Kasumi-1 (cell line): ENCODE measurements around the gene PADI6.

Experiments used
- DNase-seq, 2 experiments: peaks; one replicate each; lab custom pipeline; 2025; lab: John Stamatoyannopoulos, UW

PADI6 gene

DNA sequence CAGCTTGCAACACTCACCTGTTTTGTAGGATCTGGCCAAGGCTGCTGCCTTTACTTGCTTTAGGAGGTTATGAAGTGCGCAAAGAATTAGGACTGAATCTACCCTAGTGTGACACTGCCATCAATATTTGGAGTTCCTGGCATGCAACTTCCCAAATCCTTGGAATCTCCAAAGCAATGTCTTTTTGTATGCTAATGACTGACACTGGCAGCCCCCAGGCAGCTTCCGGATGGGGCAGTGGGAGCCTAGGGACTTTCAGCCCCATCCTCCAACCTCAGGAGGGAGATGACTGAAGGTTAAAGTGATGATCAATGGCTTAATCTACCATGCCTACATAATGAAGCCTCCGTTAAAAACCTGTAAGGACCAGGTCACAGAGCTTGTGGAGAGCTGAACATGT lies 62.0 kb downstream of the PADI6 start:
- DNase-seq = no peak

DNA sequence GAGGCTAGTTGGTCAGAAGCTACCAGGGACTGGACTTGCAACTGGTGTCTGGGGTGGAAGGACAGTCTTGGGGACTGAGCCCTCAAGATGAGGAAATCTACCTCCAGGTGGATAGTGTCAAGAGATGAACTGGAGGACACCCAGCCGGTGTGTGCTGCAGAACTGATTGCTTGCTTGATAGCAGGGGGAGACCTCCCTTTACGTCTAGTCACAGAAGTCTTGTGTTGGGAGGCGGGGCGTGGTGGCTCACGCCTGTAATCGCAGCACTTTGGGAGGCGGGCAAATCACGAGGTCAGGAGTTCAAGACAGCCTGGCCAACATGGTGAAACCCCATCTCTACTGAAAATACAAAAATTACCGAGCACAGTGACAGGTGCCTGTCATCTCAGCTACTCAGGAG lies 62.6 kb downstream of the PADI6 start:
- no peak for DNase-seq

DNA sequence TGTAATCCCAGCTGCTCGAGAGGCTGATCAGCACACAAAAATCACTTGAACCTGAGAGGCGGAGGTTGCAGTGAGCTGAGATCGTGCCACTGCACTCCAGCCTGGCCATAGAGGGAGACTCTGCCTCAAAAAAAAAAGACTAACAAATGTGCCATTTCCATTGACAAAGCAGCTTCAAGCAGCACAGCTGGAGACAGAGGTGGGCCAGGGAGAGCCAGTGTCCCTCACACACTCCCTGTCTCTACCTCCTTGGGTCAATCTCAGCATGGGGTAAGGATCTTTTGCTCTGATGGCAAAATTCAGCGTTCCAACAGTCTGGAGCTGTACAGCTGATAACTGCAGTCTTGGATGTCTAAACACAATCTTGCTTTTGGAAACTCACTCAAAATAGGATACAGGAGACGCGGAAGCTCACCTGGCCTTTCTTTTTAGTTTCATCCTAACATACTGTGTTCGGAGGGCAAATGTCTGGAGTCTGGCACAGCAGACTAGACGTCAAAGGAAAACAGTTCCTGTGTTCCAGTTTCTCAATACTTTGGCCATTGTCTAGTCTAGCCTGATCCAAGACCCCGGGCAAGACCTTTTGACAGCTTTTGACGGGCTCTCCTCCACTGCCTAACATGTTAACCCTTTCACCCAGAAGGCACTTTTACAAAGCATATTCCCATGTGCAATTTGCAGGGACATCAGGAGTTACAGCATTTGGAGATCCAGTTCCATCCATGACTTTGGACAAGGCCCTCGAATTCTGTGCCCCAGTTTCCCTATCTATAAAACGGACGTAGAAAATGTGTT lies 64.6 kb downstream of the PADI6 start:
- DNase-seq = no peak

DNA sequence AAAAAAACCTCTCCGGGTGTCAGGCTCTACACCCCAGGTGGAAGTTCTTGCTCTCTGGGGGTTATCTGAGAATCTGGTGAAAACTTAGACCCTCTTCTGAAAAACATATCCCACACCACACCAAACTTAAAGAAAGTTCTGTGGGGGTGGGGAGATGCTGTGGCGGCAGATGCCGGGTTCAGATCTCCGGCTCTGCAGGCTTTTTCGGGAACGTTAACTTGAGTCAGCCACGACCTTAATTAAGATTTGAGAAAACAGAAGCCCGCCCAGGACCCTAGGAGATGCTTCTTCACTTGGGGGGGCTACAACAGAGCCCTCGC lies 65.2 kb downstream of the PADI6 start:
- no peak for DNase-seq

- DNase-seq = no peak
Measured at GRCh38 chr1:17437580-17438317, 65.8 kb downstream of the PADI6 start.

DNA sequence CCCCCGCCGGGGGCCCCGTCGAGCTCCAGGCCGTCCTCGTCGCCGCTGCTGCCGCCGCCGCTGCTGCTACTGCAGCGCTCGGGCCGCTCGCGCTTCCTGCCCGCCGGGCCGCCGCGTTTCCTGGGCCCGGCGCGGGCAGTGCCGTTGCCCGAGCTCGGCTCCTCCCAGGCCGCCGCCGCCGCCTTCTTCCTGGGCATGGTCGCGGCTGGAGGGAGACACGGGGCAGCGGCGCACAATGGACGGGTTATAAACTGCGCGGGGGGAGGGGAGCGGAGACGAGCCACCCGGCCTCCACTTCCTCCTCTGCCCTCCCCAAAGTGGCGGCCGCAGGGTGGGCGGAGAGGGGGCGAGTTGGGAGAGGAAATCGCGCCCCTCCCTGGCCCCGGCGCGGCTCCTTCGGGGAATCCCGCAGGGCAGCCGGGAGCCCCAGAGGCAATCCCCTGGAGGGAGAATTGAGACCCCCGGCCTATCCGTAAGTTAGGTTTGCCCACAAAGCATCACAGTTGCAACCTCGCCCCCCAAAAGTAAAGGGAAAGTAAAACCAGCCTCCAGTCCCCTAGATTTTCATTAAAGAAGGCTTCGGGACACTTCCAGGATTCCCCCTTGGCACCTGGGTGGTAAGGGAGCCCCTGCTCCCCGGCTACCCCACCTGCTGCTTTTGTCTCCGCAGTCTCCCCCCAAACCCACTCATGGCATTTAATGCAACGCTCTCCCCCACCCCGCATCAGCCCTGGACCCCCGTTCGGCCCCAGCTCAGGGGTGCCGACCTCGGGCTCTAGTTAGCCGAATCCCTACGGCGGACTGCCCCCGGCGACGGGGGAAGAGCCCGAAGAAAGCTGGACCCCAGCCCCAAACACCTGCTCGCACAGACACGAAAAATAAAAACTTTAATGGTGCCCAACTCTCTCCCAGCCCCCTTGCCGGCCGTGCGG lies 66.6 kb downstream of the PADI6 start:
- DNase-seq = peak; percentile 69 to 73

- peak; percentile 47 to 49 for DNase-seq
Measured at GRCh38 chr1:17439250-17440073, 67.5 kb downstream of the PADI6 start, which contains the start of gene RCC2. Gene RCC2, minus strand, starts transcription at chr1:17439677. Its CDS starts 1,163 bp downstream, at chr1:17438514.

DNA sequence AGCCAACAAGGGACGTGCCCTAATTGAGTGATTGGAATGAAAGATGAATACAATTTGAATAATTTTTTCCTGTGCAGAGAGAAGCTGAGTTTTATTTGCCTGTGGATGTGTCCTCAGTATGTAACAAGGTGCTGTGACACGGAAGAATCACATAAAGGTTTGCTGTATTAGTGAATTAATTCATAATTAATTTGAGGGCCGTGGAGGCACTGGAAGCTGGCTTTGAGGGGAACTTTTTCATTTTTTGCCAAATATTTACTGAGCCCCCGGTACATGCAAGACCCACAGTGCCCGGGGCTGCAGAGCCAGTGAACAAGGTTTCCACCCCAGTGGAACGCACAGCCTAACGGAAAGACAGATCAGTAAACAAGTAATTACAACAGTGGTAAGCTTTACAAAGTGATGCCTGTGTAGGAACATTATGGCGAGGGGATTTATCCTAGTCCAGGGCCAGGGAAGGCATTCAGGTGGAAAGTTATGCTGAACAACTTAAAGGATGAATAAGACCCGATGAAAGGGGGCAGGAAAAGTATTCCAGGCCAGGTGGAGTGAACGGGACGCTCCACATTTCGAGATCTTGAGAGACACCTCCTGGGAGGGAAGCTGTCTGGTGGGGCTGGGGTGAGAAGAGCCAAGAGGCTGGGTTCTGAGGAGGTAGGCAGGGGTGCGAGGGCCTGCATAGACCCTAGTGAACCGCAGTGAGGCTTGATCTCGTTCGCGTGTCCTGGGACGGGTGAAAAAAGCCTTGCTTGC lies 68.3 kb downstream of the PADI6 start:
- DNase-seq = no peak

- DNase-seq = no peak
Measured at GRCh38 chr1:17440827-17441168, 68.8 kb downstream of the PADI6 start.

DNA sequence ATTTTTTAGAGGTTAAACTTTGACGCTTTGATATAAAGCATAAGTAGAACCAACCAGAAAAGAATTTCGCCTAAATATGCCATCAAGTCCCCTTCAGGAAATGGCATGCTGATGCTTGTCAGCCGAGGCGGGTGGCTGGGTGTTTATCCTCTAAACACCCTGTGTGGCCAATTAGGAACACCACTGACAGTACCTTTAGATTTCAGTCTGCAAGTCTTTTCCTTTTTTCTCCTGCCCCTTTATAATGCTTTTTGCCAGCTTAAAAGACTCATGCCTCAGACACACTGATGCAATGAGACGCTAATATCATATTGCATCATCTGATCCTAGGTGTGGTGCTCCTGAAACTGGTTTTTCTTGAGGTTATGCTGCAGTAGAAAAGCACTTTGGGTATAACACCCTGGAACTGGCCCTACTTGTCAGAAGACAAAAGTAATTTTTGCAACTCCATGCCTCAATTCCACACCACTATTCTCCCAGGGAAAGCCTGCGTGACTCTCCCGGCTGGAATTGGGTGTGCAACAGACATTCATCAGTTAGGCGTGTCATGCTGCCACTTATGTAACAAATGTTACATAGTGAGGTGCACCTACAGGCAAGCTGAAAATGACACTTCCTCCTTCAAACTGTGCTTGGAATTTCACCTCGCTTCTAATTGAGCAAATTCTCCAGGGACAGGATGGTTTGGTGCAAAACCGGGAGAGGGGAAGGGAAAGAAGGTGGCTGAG lies 69.4 kb downstream of the PADI6 start:
- peak; percentile 6 to 9 for DNase-seq

- DNase-seq = no peak
Measured at GRCh38 chr1:17441993-17442357, 70.0 kb downstream of the PADI6 start.

- DNase-seq = no peak
Measured at GRCh38 chr1:17442841-17443240, 70.8 kb downstream of the PADI6 start.

- no peak for DNase-seq
Measured at GRCh38 chr1:17447501-17447992, 75.6 kb downstream of the PADI6 start.
